Neural progenitor cell (in vitro differentiated cells): ENCODE data around the gene ERCC6L. TPM values are rescaled to one million over a fixed set of nuclear protein-coding genes. Genes with fewer than 3 reads are reported as not detected.

Source experiments
- DNase-seq: peaks from one replicate; pipeline ENCODE4 v3.0.0-alpha.2; 2016; ENCODE audit warnings: low spot score
- H2AFZ ChIP-seq: fragments of 200-600 bp; sonication (generic); replicated peaks from 2 replicates; pipeline ENCODE4 v1.6.1; 2016; ENCODE audit warnings: antibody characterized with exemption
- H3F3A ChIP-seq: fragments of 200-600 bp; sonication (generic); 2 replicates; pipeline ENCODE4 v1.6.1; 2016; ENCODE audit warnings: antibody characterized with exemption, low read depth
- H3K27ac ChIP-seq: fragments of 200-600 bp; sonication (generic); 2 replicates; pipeline ENCODE4 v1.5.1; 2016; ENCODE audit warnings: mild to moderate bottlenecking
- H3K27me3 ChIP-seq: fragments of 200-600 bp; sonication (generic); 2 replicates; pipeline ENCODE4 v1.6.1; 2016; ENCODE audit warnings: mild to moderate bottlenecking, moderate library complexity
- H3K36me3 ChIP-seq: fragments of 200-600 bp; sonication (generic); 2 replicates; pipeline ENCODE4 v1.5.1; 2016
- H3K4me1 ChIP-seq: fragments of 200-600 bp; sonication (generic); 2 replicates; pipeline ENCODE4 v1.6.1; 2016; ENCODE audit warnings: mixed run types
- H3K4me2 ChIP-seq: fragments of 200-600 bp; sonication (generic); 2 replicates; pipeline ENCODE4 v1.6.1; 2016
- H3K4me3 ChIP-seq: fragments of 200-600 bp; sonication (generic); 2 replicates; pipeline ENCODE4 v1.5.1; 2016
- H3K79me2 ChIP-seq: fragments of 200-600 bp; sonication (generic); 2 replicates; pipeline ENCODE4 v1.6.1; 2016; ENCODE audit warnings: low read depth
- H3K9ac ChIP-seq: fragments of 200-600 bp; sonication (generic); 2 replicates; pipeline ENCODE4 v1.6.1; 2016
- H3K9me3 ChIP-seq: fragments of 200-600 bp; sonication (generic); 2 replicates; pipeline ENCODE4 v1.5.1; 2016; ENCODE audit warnings: low read depth
- H4K20me1 ChIP-seq: fragments of 200-600 bp; sonication (generic); 2 replicates; pipeline ENCODE4 v1.6.1; 2016; ENCODE audit warnings: low read depth
- H3K27ac Mint-ChIP-seq: 3 replicates; pipeline ENCODE4 v1.8.0; 2021; ENCODE audit warnings: mixed read lengths
- H3K27me3 Mint-ChIP-seq: 2 replicates; pipeline ENCODE4 v1.8.0; 2022; ENCODE audit warnings: low read depth, mild to moderate bottlenecking, inconsistent platforms, moderate library complexity, mixed read lengths; ENCODE audit not compliant: insufficient read depth
- H3K36me3 Mint-ChIP-seq: 3 replicates; pipeline ENCODE4 v1.8.0; 2021; ENCODE audit warnings: mixed read lengths
- H3K4me1 Mint-ChIP-seq: 3 replicates; pipeline ENCODE4 v1.8.0; 2021; ENCODE audit warnings: mixed read lengths
- H3K4me3 Mint-ChIP-seq: 3 replicates; pipeline ENCODE4 v1.8.0; 2021; ENCODE audit warnings: mild to moderate bottlenecking, moderate library complexity, mixed read lengths
- H3K9me3 Mint-ChIP-seq: 3 replicates; pipeline ENCODE4 v1.8.0; 2020; ENCODE audit warnings: mixed read lengths
- CTCF ChIP-seq: fragments of 200-600 bp; sonication (generic); IDR thresholded peaks from 2 replicates; pipeline ENCODE4 v1.5.1; 2017; ENCODE audit warnings: antibody characterized with exemption, mild to moderate bottlenecking
- EZH2 ChIP-seq: fragments of 200-600 bp; sonication (generic); IDR thresholded peaks from 2 replicates; pipeline ENCODE4 v1.6.1; 2017; ENCODE audit warnings: antibody characterized with exemption, mild to moderate bottlenecking, moderate library complexity
- EZH2phosphoT487 ChIP-seq: fragments of 200-600 bp; sonication (generic); IDR thresholded peaks from 2 replicates; pipeline ENCODE4 v1.6.1; 2017; ENCODE audit warnings: antibody characterized with exemption
- total RNA-seq: library from RNA; depleted of rRNA; stranded (reverse); fragments of >200 nt; gene quantifications from 2 replicates; pipeline ENCODE4 v1.2.3, GENCODE V29; 2015; ENCODE audit warnings: low replicate concordance

ERCC6L gene
- total RNA-seq, 1 donor from 2014 or later, result 34.5 TPM

- H3K4me2 ChIP-seq, result no peak overlapping the region
- no peak for TF ChIP-seq EZH2phosphoT487
- TF ChIP-seq CTCF, result no peak
- TF ChIP-seq EZH2, result no peak
- peaks cover 50% of the 10 kb centered on the region for H3K36me3 Mint-ChIP-seq
- H2AFZ ChIP-seq, result no peak overlapping the region
- H3K36me3 ChIP-seq, result peaks cover 4% of the 10 kb centered on the region
- H3K9ac ChIP-seq, result no peak overlapping the region
- no peak for DNase-seq
- H3K27me3 ChIP-seq, result no peaks in the 10 kb centered on the region
- no peak overlapping the region for H3K4me3 Mint-ChIP-seq
- H3K4me1 Mint-ChIP-seq, result no peaks in the 10 kb centered on the region
- H3K9me3 Mint-ChIP-seq, result peaks cover 9% of the 10 kb centered on the region
- no peaks in the 10 kb centered on the region for H3K4me1 ChIP-seq
- H3K27ac ChIP-seq, result no peak overlapping the region
- peaks cover 2% of the 10 kb centered on the region for H3K27me3 Mint-ChIP-seq
- H3K9me3 ChIP-seq, result peaks cover 3% of the 10 kb centered on the region
- H3K4me3 ChIP-seq, result no peak overlapping the region
- H3F3A ChIP-seq, result no peaks in the 10 kb centered on the region
- H4K20me1 ChIP-seq, result no peaks in the 10 kb centered on the region
- H3K27ac Mint-ChIP-seq, result no peak overlapping the region
- H3K79me2 ChIP-seq, result no peaks in the 10 kb centered on the region
Measured at GRCh38 chrX:72208126-72208800, 30.6 kb downstream of the ERCC6L start.

GRCh38 chrX:72207366-72207765 lies 31.5 kb downstream of the ERCC6L start:
- H3K4me3 ChIP-seq, result no peak overlapping the region
- Mint-ChIP-seq H3K4me3 (no peak overlapping the region), H3K9me3 (peaks cover 9% of the 10 kb centered on the region), H3K27ac (no peak overlapping the region), H3K36me3 (peaks cover 48% of the 10 kb centered on the region), H3K27me3 (peaks cover 2% of the 10 kb centered on the region), H3K4me1 (no peaks in the 10 kb centered on the region)
- no peaks in the 10 kb centered on the region for H3F3A ChIP-seq
- no peaks in the 10 kb centered on the region for H3K27me3 ChIP-seq
- H4K20me1 ChIP-seq, result peaks cover 5% of the 10 kb centered on the region
- no peaks in the 10 kb centered on the region for H3K4me1 ChIP-seq
- DNase-seq, result no peak
- H2AFZ ChIP-seq, result no peak overlapping the region
- no peak overlapping the region for H3K9ac ChIP-seq
- H3K9me3 ChIP-seq, result no peaks in the 10 kb centered on the region
- no peak overlapping the region for H3K27ac ChIP-seq
- H3K36me3 ChIP-seq, result peaks cover 4% of the 10 kb centered on the region
- H3K4me2 ChIP-seq, result no peak overlapping the region
- H3K79me2 ChIP-seq, result no peaks in the 10 kb centered on the region
- TF ChIP-seq EZH2phosphoT487 (no peak), CTCF (no peak), EZH2 (no peak)

GRCh38 chrX:72205706-72206105 lies 33.1 kb downstream of the ERCC6L start:
- no peak overlapping the region for H2AFZ ChIP-seq
- no peak overlapping the region for H3K4me3 Mint-ChIP-seq
- no peaks in the 10 kb centered on the region for H3K9me3 ChIP-seq
- no peak for DNase-seq
- H3K79me2 ChIP-seq, result no peaks in the 10 kb centered on the region
- H3K4me1 ChIP-seq, result no peaks in the 10 kb centered on the region
- TF ChIP-seq EZH2phosphoT487, result no peak
- TF ChIP-seq CTCF, result no peak
- TF ChIP-seq EZH2, result no peak
- no peaks in the 10 kb centered on the region for H3K27me3 ChIP-seq
- H3K4me1 Mint-ChIP-seq, result no peaks in the 10 kb centered on the region
- H4K20me1 ChIP-seq, result peaks cover 5% of the 10 kb centered on the region
- no peak overlapping the region for H3K4me3 ChIP-seq
- H3K4me2 ChIP-seq, result no peak overlapping the region
- H3K9me3 Mint-ChIP-seq, result peaks cover 7% of the 10 kb centered on the region
- no peak overlapping the region for H3K27ac ChIP-seq
- H3K27ac Mint-ChIP-seq, result no peak overlapping the region
- peaks cover 4% of the 10 kb centered on the region for H3K36me3 ChIP-seq
- no peak overlapping the region for H3K9ac ChIP-seq
- H3F3A ChIP-seq, result no peaks in the 10 kb centered on the region
- H3K36me3 Mint-ChIP-seq, result peaks cover 43% of the 10 kb centered on the region
- H3K27me3 Mint-ChIP-seq, result peaks cover 2% of the 10 kb centered on the region
